ENCODE results near the gene NOS2.

- TF ChIP-seq, protein P1, sequence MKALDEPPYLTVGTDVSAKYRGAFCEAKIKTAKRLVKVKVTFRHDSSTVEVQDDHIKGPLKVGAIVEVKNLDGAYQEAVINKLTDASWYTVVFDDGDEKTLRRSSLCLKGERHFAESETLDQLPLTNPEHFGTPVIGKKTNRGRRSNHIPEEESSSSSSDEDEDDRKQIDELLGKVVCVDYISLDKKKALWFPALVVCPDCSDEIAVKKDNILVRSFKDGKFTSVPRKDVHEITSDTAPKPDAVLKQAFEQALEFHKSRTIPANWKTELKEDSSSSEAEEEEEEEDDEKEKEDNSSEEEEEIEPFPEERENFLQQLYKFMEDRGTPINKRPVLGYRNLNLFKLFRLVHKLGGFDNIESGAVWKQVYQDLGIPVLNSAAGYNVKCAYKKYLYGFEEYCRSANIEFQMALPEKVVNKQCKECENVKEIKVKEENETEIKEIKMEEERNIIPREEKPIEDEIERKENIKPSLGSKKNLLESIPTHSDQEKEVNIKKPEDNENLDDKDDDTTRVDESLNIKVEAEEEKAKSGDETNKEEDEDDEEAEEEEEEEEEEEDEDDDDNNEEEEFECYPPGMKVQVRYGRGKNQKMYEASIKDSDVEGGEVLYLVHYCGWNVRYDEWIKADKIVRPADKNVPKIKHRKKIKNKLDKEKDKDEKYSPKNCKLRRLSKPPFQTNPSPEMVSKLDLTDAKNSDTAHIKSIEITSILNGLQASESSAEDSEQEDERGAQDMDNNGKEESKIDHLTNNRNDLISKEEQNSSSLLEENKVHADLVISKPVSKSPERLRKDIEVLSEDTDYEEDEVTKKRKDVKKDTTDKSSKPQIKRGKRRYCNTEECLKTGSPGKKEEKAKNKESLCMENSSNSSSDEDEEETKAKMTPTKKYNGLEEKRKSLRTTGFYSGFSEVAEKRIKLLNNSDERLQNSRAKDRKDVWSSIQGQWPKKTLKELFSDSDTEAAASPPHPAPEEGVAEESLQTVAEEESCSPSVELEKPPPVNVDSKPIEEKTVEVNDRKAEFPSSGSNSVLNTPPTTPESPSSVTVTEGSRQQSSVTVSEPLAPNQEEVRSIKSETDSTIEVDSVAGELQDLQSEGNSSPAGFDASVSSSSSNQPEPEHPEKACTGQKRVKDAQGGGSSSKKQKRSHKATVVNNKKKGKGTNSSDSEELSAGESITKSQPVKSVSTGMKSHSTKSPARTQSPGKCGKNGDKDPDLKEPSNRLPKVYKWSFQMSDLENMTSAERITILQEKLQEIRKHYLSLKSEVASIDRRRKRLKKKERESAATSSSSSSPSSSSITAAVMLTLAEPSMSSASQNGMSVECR (CRISPR knock-in tag; IDR thresholded peaks at IDR 0.05; ENCODE audit: borderline replicate concordance) = no peak
- no peak for TF ChIP-seq CTCF (IDR thresholded peaks at IDR 0.05)
These were observed 2.8 kb upstream of the NOS2 start for GRCh38 chr17:27802962-27803680.

Data from WTC11 (cell line).